ENCODE data around the gene SLPI. TPM values are rescaled to one million over a fixed set of nuclear protein-coding genes. Genes with fewer than 3 reads are reported as not detected.
A peak's percentile ranks its signal among the peaks of the same experiment; 100 is the strongest.

SLPI gene
- total and polyA plus RNA-seq, 2 of the 13 experiments (the other 11 are each of a cell fraction or from before 2014, with no cell fraction given), result 0.13 TPM; not detected in 1

- no peak overlapping the region for H3K4me2 ChIP-seq (ENCODE audit: low read depth, low read length)
- in situ Hi-C loops (cut with HindIII; ENCODE audit: extremely low pct_ligation_motif_present, low pct_unique_long_range_greater_than_20kb), result loop anchor here (10.0 kb wide), 1 partner anchor 280 kb away; no protein-coding TSS in a partner anchor
- POLR2A ChIA-PET, result no interaction called here
- BruUV-seq (replicated peaks), result no TSS peak
- H4K20me1 ChIP-seq (ENCODE audit: insufficient read depth, low read length), result no peaks in the 10 kb centered on the region
- H3K4me3 ChIP-seq (replicated peaks in 1 of 3; ENCODE audit: insufficient read depth in 1 of 3, low read depth in 2 of 3, low read length in 3 of 3), result no peak overlapping the region
- 5% methylated on average over 1 of the region's 1 CpG for WGBS (ENCODE audit: low lambda C conversion rate)
- intact Hi-C loops (cut with micrococcal nuclease; ENCODE audit: unreplicated experiment), result loop anchor here (5.0 kb wide), 1 partner anchor 157 kb away; no protein-coding TSS in a partner anchor
- no peak overlapping the region for H3K27ac ChIP-seq (ENCODE audit: extremely low read length, insufficient read depth, low read length)
- H3K9ac ChIP-seq (ENCODE audit: insufficient read depth, low read depth, low read length), result no peak overlapping the region
- no peaks in the 10 kb centered on the region for H3K9me3 ChIP-seq (ENCODE audit: low read length)
- no peaks in the 10 kb centered on the region for H3K36me3 ChIP-seq (replicated peaks in 1 of 2; ENCODE audit: control insufficient read depth in 1 of 2, insufficient read depth in 2 of 2, low read length in 2 of 2)
- CTCF ChIA-PET (ENCODE audit: low intra/inter-chr PET ratio, low total read pairs), result no interaction called here
- no peak for TF ChIP-seq MAF1 (CRISPR knock-in tag; IDR thresholded peaks at IDR 0.05; ENCODE audit: borderline replicate concordance)
- 0 out of 2 replicates have a peak, but pooled peaks have one; percentile 58 for TF ChIP-seq FOXO4 (CRISPR knock-in tag; conservative IDR thresholded peaks at IDR 0.05)
- TF ChIP-seq YEATS4 (CRISPR knock-in tag; IDR thresholded peaks at IDR 0.05; ENCODE audit: borderline replicate concordance), result no peak
- TF ChIP-seq ETV6 (CRISPR knock-in tag; conservative IDR thresholded peaks at IDR 0.05), result no peak
- no peak for TF ChIP-seq PLRG1 (conservative IDR thresholded peaks at IDR 0.05)
- no peak for TF ChIP-seq BCL6 (CRISPR knock-in tag; IDR thresholded peaks at IDR 0.05)
- no peak for TF ChIP-seq ZNF547 (CRISPR knock-in tag; IDR thresholded peaks at IDR 0.05)
- TF ChIP-seq ZFX (CRISPR knock-in tag; IDR thresholded peaks at IDR 0.05; ENCODE audit: low read depth), result no peak
- FAIRE-seq (no peak), DNase-seq (ENCODE audit: low spot score) (no peak), ATAC-seq (no peak)
- H3K4me1 ChIP-seq (ENCODE audit: insufficient read depth, low read length), result peaks cover 16% of the 10 kb centered on the region; the same call in 1 of the 2 replicates
- peaks cover 2 to 49% of the 10 kb centered on the region in 2 experiments; a peak in 4 of 5 replicates for H3K27me3 ChIP-seq (ENCODE audit: control insufficient read depth in 1 of 2, insufficient read depth in 2 of 2, low read length in 2 of 2)
- no peak overlapping the region for H2AFZ ChIP-seq (ENCODE audit: low read length)
- no peaks in the 10 kb centered on the region for H3K79me2 ChIP-seq (ENCODE audit: insufficient read depth, low read length)
Observed at GRCh38 chr20:45294659-45295058, 40.3 kb upstream of the SLPI start.
